HCT116 (cell line): Measurements from ENCODE around the gene UQCR11. TPM values are rescaled to one million over a fixed set of nuclear protein-coding genes. Genes with fewer than 3 reads are reported as not detected.

Experiments used
- ATAC-seq: fragments of 200-7000 bp; cut with Tn5 transposase; 2 replicates; pipeline ENCODE4 v1.9.1; 2020; ENCODE audit warnings: mild to moderate bottlenecking, moderate library complexity
- BruUV-seq: library from RNA; stranded (reverse); fragments of 400-500 nt; replicated peaks from 2 replicates; lab custom pipeline; 2021; lab: Mats Ljungman, UMichigan
- CTCF ChIA-PET: fragments of 300-600 bp; sonication (Branson Sonifier 250); formaldehyde crosslinking; loops from one replicate; lab custom pipeline; 2021; ENCODE audit warnings: antibody characterized with exemption; lab: Charles Lee
- POLR2A ChIA-PET: fragments of 300-600, 350-600 bp; sonication (Branson Sonifier 250); formaldehyde crosslinking; loops from one replicate; lab custom pipeline; 2021; ENCODE audit warnings: antibody characterized with exemption; lab: Charles Lee
- RAD21 ChIA-PET, 2 experiments: fragments of 300-600 bp; sonication (Branson Sonifier 250); formaldehyde crosslinking; loops; one replicate each; lab custom pipeline; 2023; ENCODE audit warnings: low total read pairs in 2 of 2; ENCODE audit not compliant: uncharacterized antibody in 2 of 2, unreplicated experiment in 2 of 2, low non-redundant PET in 1 of 2; lab: Charles Lee
- DNase-seq: peaks from one replicate; pipeline ENCODE4 v3.0.0-alpha.2; 2010; ENCODE audit warnings: low read depth, low spot score
- H2AFZ ChIP-seq: fragments of 200-600 bp; shearing (Covaris generic), sonication (generic); 2 replicates; pipeline ENCODE4 v1.6.1; 2017; ENCODE audit warnings: low read depth, mixed run types, mixed read lengths, antibody characterized with exemption, low read length; ENCODE audit not compliant: poor library complexity, severe bottlenecking
- H3K27ac ChIP-seq: 2 replicates; pipeline ENCODE4 v1.5.1; 2012; ENCODE audit warnings: low read depth, low read length
- H3K27me3 ChIP-seq: fragments of 200-600 bp; sonication (generic); 2 replicates; pipeline ENCODE4 v1.6.1; 2016; ENCODE audit warnings: mixed run types, low read length, mixed read lengths; ENCODE audit not compliant: insufficient read depth
- H3K36me3 ChIP-seq, 2 experiments: fragments of 200-500 bp in 1 of 2; fragments of 200-600 bp in 1 of 2; sonication (Bioruptor generic) in 1 of 2; sonication (generic) in 1 of 2; 2 replicates each; pipeline versions ENCODE4 v1.5.1 to v1.6.1; 2014 to 2016; ENCODE audit warnings: low read length in 2 of 2, inconsistent platforms in 1 of 2, mixed read lengths in 1 of 2, mixed run types in 1 of 2; ENCODE audit not compliant: insufficient read depth in 2 of 2, control insufficient read depth in 1 of 2
- H3K4me1 ChIP-seq, 2 experiments: fragments of 200-600 bp in 1 of 2; sonication (generic) in 1 of 2; 2 replicates each; pipeline versions ENCODE4 v1.5.1 to v1.6.1; 2012 to 2017; ENCODE audit warnings: low read length in 2 of 2, inconsistent platforms in 1 of 2, mild to moderate bottlenecking in 1 of 2, mixed read lengths in 1 of 2, mixed run types in 1 of 2, moderate library complexity in 1 of 2; ENCODE audit not compliant: insufficient read depth in 2 of 2, control insufficient read depth in 1 of 2
- H3K4me2 ChIP-seq: fragments of 200-600 bp; sonication (generic); 2 replicates; pipeline ENCODE4 v1.6.1; 2017; ENCODE audit warnings: mixed run types, low read length, mixed read lengths
- H3K4me3 ChIP-seq, 2 experiments: fragments of 200-600 bp in 1 of 2; sonication (generic) in 1 of 2; replicated peaks in 1 of 2; 2 replicates each; pipeline ENCODE4 v1.5.1; 2011 to 2016; ENCODE audit warnings: low read length in 2 of 2, control low read depth in 1 of 2, low read depth in 1 of 2, mild to moderate bottlenecking in 1 of 2, mixed read lengths in 1 of 2, mixed run types in 1 of 2
- H3K79me2 ChIP-seq: fragments of 200-600 bp; sonication (generic); 2 replicates; pipeline ENCODE4 v1.6.1; 2017; ENCODE audit warnings: mild to moderate bottlenecking, mixed run types, low read length, moderate library complexity, mixed read lengths; ENCODE audit not compliant: insufficient read depth
- H3K9ac ChIP-seq: fragments of 200-600 bp; sonication (generic); 2 replicates; pipeline ENCODE4 v1.6.1; 2016; ENCODE audit warnings: low read length, mixed read lengths
- H3K9me2 ChIP-seq: fragments of 200-600 bp; sonication (generic), shearing (Covaris generic); 2 replicates; pipeline ENCODE4 v1.6.1; 2017; ENCODE audit warnings: mixed run types, mild to moderate bottlenecking, moderate library complexity; ENCODE audit not compliant: insufficient read depth
- H3K9me3 ChIP-seq, 2 experiments: fragments of 200-500 bp in 1 of 2; fragments of 200-600 bp in 1 of 2; sonication (Bioruptor generic) in 1 of 2; sonication (generic) in 1 of 2; 2 replicates each; pipeline ENCODE4 v1.6.1; 2014 to 2017; ENCODE audit warnings: low read length in 2 of 2, mixed read lengths in 2 of 2, inconsistent platforms in 1 of 2, low read depth in 1 of 2, mild to moderate bottlenecking in 1 of 2, mixed run types in 1 of 2, moderate library complexity in 1 of 2; ENCODE audit not compliant: control insufficient read depth in 1 of 2, insufficient read depth in 1 of 2
- H4K20me1 ChIP-seq: fragments of 200-600 bp; sonication (generic), shearing (Covaris generic); 2 replicates; pipeline ENCODE4 v1.6.1; 2017; ENCODE audit warnings: mixed run types, mild to moderate bottlenecking, moderate library complexity; ENCODE audit not compliant: insufficient read depth
- CEBPB ChIP-seq: IDR thresholded peaks from 2 replicates; pipeline ENCODE4 v1.6.1; 2012; ENCODE audit warnings: low read depth
- CTCF ChIP-seq, 3 experiments: fragments of 200-600 bp in 1 of 3; sonication (generic) in 1 of 3; IDR thresholded peaks in 2 of 3; conservative IDR thresholded peaks in 1 of 3; 2 replicates each; pipeline ENCODE4 v1.5.1; 2012 to 2017; ENCODE audit warnings: low read depth in 2 of 3, low read length in 2 of 3, antibody characterized with exemption in 1 of 3, borderline replicate concordance in 1 of 3, control low read depth in 1 of 3, mild to moderate bottlenecking in 1 of 3, mixed read lengths in 1 of 3, mixed run types in 1 of 3, moderate library complexity in 1 of 3; ENCODE audit not compliant: insufficient read depth in 1 of 3
- ELF1 ChIP-seq: IDR thresholded peaks from 2 replicates; pipeline ENCODE4 v1.6.1; 2012; ENCODE audit warnings: low read depth, borderline replicate concordance
- FOSL1 ChIP-seq: IDR thresholded peaks from 2 replicates; pipeline ENCODE4 v1.6.1; 2012; ENCODE audit warnings: low read depth
- JUND ChIP-seq: IDR thresholded peaks from 2 replicates; pipeline ENCODE4 v1.6.1; 2012
- MAX ChIP-seq: IDR thresholded peaks from 2 replicates; pipeline ENCODE4 v1.6.1; 2012
- POLR2A ChIP-seq: IDR thresholded peaks from 2 replicates; pipeline ENCODE4 v1.7.0; 2011; ENCODE audit warnings: borderline replicate concordance; ENCODE audit not compliant: insufficient read depth, insufficient read length; ENCODE audit errors: extremely low read depth
- RAD21 ChIP-seq: IDR thresholded peaks from 2 replicates; pipeline ENCODE4 v1.6.1; 2012; ENCODE audit warnings: low read depth, mild to moderate bottlenecking
- SIN3A ChIP-seq: IDR thresholded peaks from 2 replicates; pipeline ENCODE4 v1.6.1; 2012; ENCODE audit warnings: low read depth
- SP1 ChIP-seq: IDR thresholded peaks from 2 replicates; pipeline ENCODE4 v1.6.1; 2012; ENCODE audit warnings: low read depth
- TCF7L2 ChIP-seq: IDR thresholded peaks from 2 replicates; pipeline ENCODE4 v1.7.0; 2011; ENCODE audit warnings: borderline replicate concordance, inconsistent platforms; ENCODE audit not compliant: insufficient read depth, insufficient read length; ENCODE audit errors: extremely low read depth
- YY1 ChIP-seq: IDR thresholded peaks from 2 replicates; pipeline ENCODE4 v1.6.1; 2011; ENCODE audit warnings: low read length, low read depth, moderate library complexity, mild to moderate bottlenecking; ENCODE audit not compliant: insufficient replicate concordance; ENCODE audit errors: extremely low read depth
- ZBTB33 ChIP-seq: IDR thresholded peaks from 2 replicates; pipeline ENCODE4 v1.6.1; 2011; ENCODE audit warnings: mild to moderate bottlenecking, low read length, moderate library complexity; ENCODE audit not compliant: insufficient replicate concordance; ENCODE audit errors: extremely low read depth
- ZNF274 ChIP-seq: fragments of 200-500 bp; sonication (Bioruptor generic); IDR thresholded peaks from 2 replicates; pipeline ENCODE4 v1.6.1; 2014; ENCODE audit warnings: mild to moderate bottlenecking, low read depth, low read length, inconsistent platforms
- intact Hi-C: fragments of 100-400 bp; cut with micrococcal nuclease; formaldehyde crosslinking; loops from 2 replicates; pipeline ENCODE4 v1.10.0; 2022
- total RNA-seq: library from RNA; stranded (reverse); gene quantifications from one replicate; pipeline ENCODE4 v1.2.1, GENCODE V29; 2021; ENCODE audit not compliant: unreplicated experiment
- TF ChIP-seq, protein P1 (sequence below): IDR thresholded peaks from 2 replicates; pipeline ENCODE4 v1.6.1; 2012

Gene UQCR11
- total RNA-seq, 1 experiment from 2014 or later: 303 TPM

- Histone ChIP-seq H2AFZ (no peak overlapping the region), H3K79me2 (peaks cover 12% of the 10 kb centered on the region), H3K36me3 (peaks cover 7 to 16% of the 10 kb centered on the region in 2 experiments; a peak in 3 of 4 replicates), H3K9me2 (no peaks in the 10 kb centered on the region), H3K4me2 (no peak overlapping the region), H3K9me3 (no peaks in the 10 kb centered on the region), H3K4me1 (peaks cover 7 to 32% of the 10 kb centered on the region in 2 experiments; a peak in 3 of 4 replicates), H4K20me1 (no peaks in the 10 kb centered on the region), H3K27me3 (no peaks in the 10 kb centered on the region), H3K9ac (no peak overlapping the region), H3K27ac (no peak overlapping the region; the same call in 1 of the 2 replicates), H3K4me3 (no peak overlapping the region)
- ChIA-PET CTCF (no interaction called here), RAD21 (no interaction called here), POLR2A (no interaction called here)
- DNase-seq (no peak), ATAC-seq (no peak)
- TF ChIP-seq ZBTB33: no peak
- no peak for TF ChIP-seq JUND
- TF ChIP-seq, protein P1, sequence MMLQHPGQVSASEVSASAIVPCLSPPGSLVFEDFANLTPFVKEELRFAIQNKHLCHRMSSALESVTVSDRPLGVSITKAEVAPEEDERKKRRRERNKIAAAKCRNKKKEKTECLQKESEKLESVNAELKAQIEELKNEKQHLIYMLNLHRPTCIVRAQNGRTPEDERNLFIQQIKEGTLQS: no peak
- TF ChIP-seq SP1: no peak
- no peak for TF ChIP-seq YY1
- no peak for TF ChIP-seq MAX
- TF ChIP-seq POLR2A: no peak
- TF ChIP-seq RAD21: no peak
- no peak for TF ChIP-seq TCF7L2
- no peak for TF ChIP-seq ZNF274
- no peak for TF ChIP-seq SIN3A
- no peak for TF ChIP-seq CTCF (IDR thresholded peaks at IDR 0.05 in 2 of 3, conservative IDR thresholded peaks at IDR 0.05 in 1 of 3; ENCODE audit: borderline replicate concordance in 1 of 3, insufficient read depth in 1 of 3, low read depth in 2 of 3, low read length in 2 of 3)
- TF ChIP-seq ELF1: no peak
- no peak for TF ChIP-seq FOSL1
- no peak for TF ChIP-seq CEBPB
- intact Hi-C loops: loop anchor here (10.0 kb wide), 1 partner anchor 206 kb away; the partner anchor contains the start of gene ATP8B3
- no TSS peak for BruUV-seq
Measured at GRCh38 chr19:1609103-1609396, 3.8 kb upstream of the UQCR11 start.
